GM23248 (cell line): ENCODE results near the gene NDUFAF3.
"Not testable (repeated sequence)": the region's sequence is repeated elsewhere in the genome, so short reads cannot be mapped to it uniquely, and the experiment has no call there.

ENCODE experiments used
- EZH2 ChIP-seq: fragments of 200-600 bp; sonication (generic); IDR thresholded peaks from 2 replicates; pipeline ENCODE4 v1.6.1; 2018; ENCODE audit warnings: antibody characterized with exemption, mild to moderate bottlenecking; ENCODE audit not compliant: insufficient read depth, poor library complexity, severe bottlenecking
- EZH2phosphoT487 ChIP-seq: fragments of 200-600 bp; sonication (generic); IDR thresholded peaks from 2 replicates; pipeline ENCODE4 v1.6.1; 2018; ENCODE audit warnings: antibody characterized with exemption, moderate library complexity, mild to moderate bottlenecking, low read depth; ENCODE audit not compliant: insufficient read depth

GRCh38 chr3:49008627-49009026 lies 13.3 kb upstream of the NDUFAF3 start:
- not testable (repeated sequence) for TF ChIP-seq EZH2, EZH2phosphoT487
